Stomach smooth muscle (tissue), 2 donors: ENCODE results near the gene APBB2.

Experiments
- H3K27ac ChIP-seq: one replicate; pipeline ENCODE4 v1.7.0; 2013; ENCODE audit warnings: mild to moderate bottlenecking, low read length, inconsistent platforms
- H3K27me3 ChIP-seq, 2 donors: one replicate each; pipeline ENCODE4 v1.7.0; 2013; ENCODE audit warnings: low read length in 2 of 2; ENCODE audit not compliant: insufficient read depth in 2 of 2, control insufficient read depth in 1 of 2
- H3K36me3 ChIP-seq, 2 donors: one replicate each; pipeline ENCODE4 v1.7.0; 2013; ENCODE audit warnings: low read length in 2 of 2; ENCODE audit not compliant: control insufficient read depth in 2 of 2, insufficient read depth in 2 of 2
- H3K4me1 ChIP-seq: one replicate; pipeline ENCODE4 v1.7.0; 2013; ENCODE audit warnings: low read length; ENCODE audit not compliant: control insufficient read depth, insufficient read depth
- H3K4me3 ChIP-seq, 2 donors: one replicate each; pipeline ENCODE4 v1.7.0; 2013; ENCODE audit warnings: low read length in 2 of 2
- H3K9ac ChIP-seq, 2 donors: one replicate each; pipeline ENCODE4 v1.7.0; 2013; ENCODE audit warnings: low read length in 2 of 2, mild to moderate bottlenecking in 1 of 2
- H3K9me3 ChIP-seq, 2 donors: one replicate each; pipeline ENCODE4 v1.7.0; 2013; ENCODE audit warnings: low read length in 2 of 2; ENCODE audit not compliant: control insufficient read depth in 2 of 2
- donor health status: healthy.
- donor health status: Pancreatic carcinoma.

Gene APBB2

DNA sequence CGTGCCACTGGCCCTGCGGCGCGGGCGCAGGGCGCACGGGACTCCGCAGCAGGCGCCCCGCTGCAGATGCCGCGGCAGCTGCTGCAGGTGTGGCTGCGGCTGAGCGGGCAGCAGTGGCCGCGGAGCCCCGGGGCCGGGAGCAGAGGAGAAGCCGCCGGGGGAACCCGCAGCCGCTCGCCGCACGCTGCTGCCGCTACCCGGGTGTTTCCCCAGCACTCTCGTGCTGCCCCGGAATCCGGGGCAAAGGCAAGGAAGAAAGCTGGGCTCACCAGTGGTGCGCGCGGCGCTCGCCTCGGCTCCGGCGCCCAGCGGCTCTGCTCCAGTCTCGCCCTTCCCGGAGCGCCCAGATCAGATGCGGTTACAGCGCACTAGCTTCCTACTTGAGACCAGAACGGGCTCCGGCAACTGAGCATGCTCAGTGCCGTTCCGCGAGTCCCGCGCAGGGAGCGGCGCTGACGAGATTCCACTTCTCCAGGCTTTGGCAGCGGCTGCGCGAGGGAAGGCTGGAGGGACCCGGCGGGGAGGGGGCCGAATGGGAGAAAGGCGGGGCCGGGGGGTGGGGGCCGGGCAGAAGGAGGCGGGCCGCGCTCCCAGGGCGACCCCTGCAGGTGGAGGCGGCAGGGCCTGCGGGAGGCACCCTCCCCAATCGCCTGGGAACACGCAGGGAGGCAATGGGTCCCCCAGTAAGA is at the start of gene APBB2:
Gene APBB2 (minus strand): TSS at position 407 of the 689 bp plus-strand sequence. CDS start 181,288 bp downstream, outside the sequence.
- peak within 1 kb of the TSS; percentile 18 for H3K27ac ChIP-seq
- peaks cover 16% of the 10 kb centered on the region for H3K4me1 ChIP-seq
- no peaks in the 10 kb centered on the region for H3K27me3 ChIP-seq
- H3K4me3 ChIP-seq = peak within 1 kb of the TSS; percentile 90 to 92
- peak within 1 kb of the TSS; percentile 66 to 72 for H3K9ac ChIP-seq
- H3K36me3 ChIP-seq = no peaks in the 10 kb centered on the region
- no peaks in the 10 kb centered on the region for H3K9me3 ChIP-seq

DNA sequence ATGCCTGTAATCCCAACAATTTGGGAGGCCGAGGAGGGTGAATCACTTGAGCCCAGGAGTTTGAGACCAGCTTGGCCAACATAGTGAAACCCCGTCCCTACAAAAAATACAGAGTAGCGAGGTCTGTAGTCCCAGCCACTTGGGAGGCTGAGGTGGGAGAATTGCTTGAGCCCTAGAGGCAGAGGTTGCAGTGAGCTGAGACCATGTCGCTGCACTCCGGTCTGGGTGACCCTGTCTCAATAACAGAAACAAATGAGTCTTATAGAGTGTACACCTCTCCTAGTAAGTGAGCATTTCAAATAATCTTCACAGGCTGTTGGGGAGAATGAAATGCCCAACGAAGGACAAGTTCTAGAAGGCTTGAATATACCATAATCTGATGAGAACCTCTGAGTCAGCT is 47.9 kb upstream of the APBB2 start:
- H3K4me1 ChIP-seq = peaks cover 4% of the 10 kb centered on the region

DNA sequence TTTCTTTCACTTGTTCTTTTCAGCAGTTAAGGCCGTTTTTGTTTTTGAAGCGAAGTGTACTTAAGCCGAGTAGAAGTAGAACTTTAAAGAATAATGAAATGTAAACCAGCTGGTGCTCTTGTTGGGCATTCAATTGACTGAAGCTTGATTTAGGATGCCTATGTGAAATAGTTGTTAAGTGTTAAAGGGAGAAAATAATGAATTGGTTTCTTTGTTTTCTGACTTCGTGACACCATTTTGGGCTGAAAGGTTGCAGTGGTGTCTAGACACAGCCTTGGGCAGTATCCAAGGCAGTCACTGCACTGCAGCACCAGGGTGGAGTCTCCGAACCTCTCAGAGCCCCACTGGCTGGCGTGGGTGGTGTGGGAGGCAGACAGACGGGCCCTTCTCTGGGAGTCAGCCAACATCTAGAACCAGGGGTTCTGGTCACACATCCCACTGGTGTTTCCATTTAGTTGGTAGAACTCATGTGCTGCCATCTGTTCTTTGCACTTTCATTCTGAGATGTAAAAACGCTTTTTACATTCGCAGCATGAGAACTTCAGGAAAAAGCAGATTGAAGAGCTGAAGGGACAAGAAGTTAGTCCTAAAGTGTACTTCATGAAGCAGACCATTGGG is 45.9 kb upstream of the APBB2 start:
- Histone ChIP-seq H3K9ac (no peak overlapping the region), H3K4me1 (peaks cover 9% of the 10 kb centered on the region), H3K27ac (no peak overlapping the region), H3K36me3 (no peaks in the 10 kb centered on the region), H3K27me3 (peaks cover 14 to 18% of the 10 kb centered on the region in 2 donors), H3K9me3 (no peaks in the 10 kb centered on the region), H3K4me3 (no peak overlapping the region)

More for the DNA sequence above, 47.9 kb upstream of the APBB2 start:
- no peak overlapping the region for H3K27ac ChIP-seq
- no peak overlapping the region for H3K4me3 ChIP-seq
- H3K9ac ChIP-seq = no peak overlapping the region
- H3K27me3 ChIP-seq = peaks cover 5 to 10% of the 10 kb centered on the region in 2 donors
- H3K36me3 ChIP-seq = no peaks in the 10 kb centered on the region
- H3K9me3 ChIP-seq = no peaks in the 10 kb centered on the region

DNA sequence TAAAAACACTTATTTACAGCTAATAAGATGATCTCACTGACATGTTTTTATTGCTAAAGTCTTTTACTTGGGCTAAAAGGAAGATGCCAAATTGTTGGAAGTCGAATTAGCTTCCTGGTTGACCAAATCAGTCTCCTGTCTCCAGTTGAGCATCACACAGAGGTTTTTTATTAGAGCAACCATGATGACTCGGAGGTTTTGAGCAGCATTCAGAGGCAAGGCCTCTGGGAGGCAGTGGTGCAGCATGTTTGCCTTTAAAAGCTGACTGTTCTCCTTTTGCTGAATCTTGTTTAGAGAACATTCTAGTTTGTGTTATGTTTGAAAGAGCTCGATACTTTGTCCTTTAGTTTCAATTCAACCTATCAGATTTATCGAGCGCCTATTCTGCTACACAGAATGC is 44.4 kb upstream of the APBB2 start:
- H3K4me1 ChIP-seq = peaks cover 9% of the 10 kb centered on the region
- H3K9ac ChIP-seq = no peak overlapping the region
- H3K4me3 ChIP-seq = no peak overlapping the region
- no peak overlapping the region for H3K27ac ChIP-seq
- H3K36me3 ChIP-seq = no peaks in the 10 kb centered on the region
- no peaks in the 10 kb centered on the region for H3K9me3 ChIP-seq
- H3K27me3 ChIP-seq = peaks cover 14 to 18% of the 10 kb centered on the region in 2 donors

DNA sequence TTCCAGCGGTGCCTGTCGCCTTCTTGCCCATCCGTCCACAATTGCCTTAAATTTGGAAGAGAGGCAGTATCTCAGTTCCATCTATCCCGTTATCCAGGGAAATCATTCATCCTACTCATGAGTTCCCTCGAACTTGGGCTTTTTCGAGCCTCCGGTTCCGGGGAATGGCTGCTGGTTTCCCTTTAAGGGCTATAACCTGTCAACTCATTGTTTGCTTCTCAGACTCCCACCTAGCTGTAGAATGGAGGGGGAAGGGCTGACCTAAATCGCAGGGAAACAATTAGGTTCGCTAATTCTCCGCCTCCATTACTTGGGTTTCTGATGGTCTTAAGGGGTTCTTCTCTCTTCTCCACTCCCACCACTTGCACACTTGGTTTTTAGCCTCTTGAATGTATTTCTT is 43.6 kb upstream of the APBB2 start:
- Histone ChIP-seq H3K36me3 (no peaks in the 10 kb centered on the region), H3K4me1 (peaks cover 9% of the 10 kb centered on the region), H3K27ac (no peak overlapping the region), H3K4me3 (peak overlapping the region; percentile 41 to 71), H3K27me3 (peaks cover 14 to 18% of the 10 kb centered on the region in 2 donors), H3K9me3 (no peaks in the 10 kb centered on the region), H3K9ac (no peak overlapping the region)

DNA sequence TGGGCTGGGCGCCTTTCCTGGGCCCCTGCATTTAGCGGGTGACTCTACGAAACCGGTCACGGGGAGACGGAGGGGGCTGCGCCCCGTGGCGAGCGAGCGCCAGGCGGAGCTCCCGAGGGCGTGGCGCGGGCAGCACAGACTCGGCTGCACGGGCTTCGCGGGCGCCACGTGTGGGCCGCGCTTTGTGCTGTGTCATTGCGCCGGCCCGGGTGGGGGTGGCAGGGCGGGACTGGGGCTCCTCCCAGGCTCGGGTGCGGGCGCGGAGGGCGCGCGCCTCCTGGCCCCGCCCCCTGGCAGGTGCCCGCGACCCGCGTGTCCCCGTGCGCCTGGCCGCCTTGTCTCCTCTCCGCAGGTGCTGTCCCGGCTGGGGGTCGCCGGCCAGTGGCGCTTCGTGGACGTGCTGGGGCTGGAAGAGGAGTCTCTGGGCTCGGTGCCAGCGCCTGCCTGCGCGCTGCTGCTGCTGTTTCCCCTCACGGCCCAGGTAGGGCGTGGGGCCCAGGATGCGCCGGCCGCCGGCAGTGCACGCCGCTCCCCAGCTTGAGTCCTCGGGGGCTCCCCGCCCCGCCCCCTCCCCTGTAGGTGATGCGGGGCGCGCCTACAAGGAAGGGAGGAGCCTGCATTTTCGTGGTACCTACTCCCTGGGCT is 43.0 kb upstream of the APBB2 start:
- H3K4me1 ChIP-seq = peaks cover 9% of the 10 kb centered on the region
- peak overlapping the region; percentile 41 to 71 for H3K4me3 ChIP-seq
- H3K36me3 ChIP-seq = no peaks in the 10 kb centered on the region
- H3K27ac ChIP-seq = no peak overlapping the region
- peaks cover 14 to 18% of the 10 kb centered on the region in 2 donors for H3K27me3 ChIP-seq
- no peaks in the 10 kb centered on the region for H3K9me3 ChIP-seq
- H3K9ac ChIP-seq = no peak overlapping the region

DNA sequence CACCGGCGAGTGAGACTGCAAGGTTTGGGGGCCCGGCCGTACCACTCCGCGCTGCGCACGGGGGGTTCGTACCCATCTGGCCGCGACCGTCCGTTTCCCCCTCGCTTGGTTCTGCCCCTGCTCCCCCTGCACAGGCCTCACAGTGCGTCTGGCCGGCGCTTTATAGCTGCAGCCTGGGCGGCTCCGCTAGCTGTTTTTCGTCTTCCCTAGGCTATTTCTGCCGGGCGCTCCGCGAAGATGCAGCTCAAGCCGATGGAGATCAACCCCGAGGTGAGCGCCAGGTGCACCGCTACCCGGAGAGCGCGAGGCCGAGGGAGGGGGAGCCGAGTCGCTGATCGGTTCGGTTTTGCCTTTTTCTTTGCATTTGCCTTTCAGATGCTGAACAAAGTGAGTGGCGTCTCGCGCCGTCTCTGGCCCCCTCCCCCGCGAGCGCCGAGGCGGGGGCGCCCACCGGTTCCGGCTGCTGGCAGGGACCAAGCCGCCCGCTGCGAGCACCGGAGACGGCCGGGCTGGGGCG is 42.5 kb upstream of the APBB2 start, which contains the start of gene UCHL1:
Gene UCHL1 (plus strand): TSS at position 189 of the 517 bp plus-strand sequence. CDS start 49 bp downstream, at position 238.
- Histone ChIP-seq H3K4me1 (peaks cover 9% of the 10 kb centered on the region), H3K4me3 (peak within 1 kb of the TSS; percentile 41 to 71), H3K9me3 (no peaks in the 10 kb centered on the region), H3K36me3 (no peaks in the 10 kb centered on the region), H3K27me3 (peaks cover 14 to 18% of the 10 kb centered on the region in 2 donors), H3K9ac (no peak within 1 kb of the TSS), H3K27ac (no peak within 1 kb of the TSS)

DNA sequence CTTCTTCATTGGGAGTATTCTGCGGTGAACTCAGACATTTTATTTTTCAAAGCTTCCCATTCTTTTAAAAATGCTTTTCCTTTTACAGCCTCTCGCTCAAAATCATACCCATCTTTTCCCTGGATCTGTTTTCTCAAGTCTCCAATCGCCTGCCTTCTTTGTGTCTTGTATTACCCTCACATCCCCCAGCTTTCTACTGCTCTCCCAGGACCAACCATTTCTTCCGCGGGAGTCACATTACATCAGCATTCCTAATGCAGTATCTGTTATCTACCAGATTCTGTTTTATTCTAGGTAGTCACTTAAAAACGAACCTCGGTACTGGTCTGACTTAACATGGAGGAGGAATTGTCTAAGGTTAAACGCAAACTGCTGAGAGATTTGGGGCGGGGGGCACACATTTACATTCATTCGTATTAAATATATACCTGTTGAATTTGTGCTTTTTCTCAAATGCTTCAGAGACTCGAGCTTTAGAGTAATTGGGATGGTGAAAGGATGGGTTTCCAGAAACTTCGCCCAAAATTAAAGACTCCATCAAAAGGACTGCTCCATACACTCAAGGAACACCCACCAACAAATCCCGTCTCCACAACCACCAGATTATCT is 41.9 kb upstream of the APBB2 start:
- H3K9ac ChIP-seq = no peak overlapping the region

DNA sequence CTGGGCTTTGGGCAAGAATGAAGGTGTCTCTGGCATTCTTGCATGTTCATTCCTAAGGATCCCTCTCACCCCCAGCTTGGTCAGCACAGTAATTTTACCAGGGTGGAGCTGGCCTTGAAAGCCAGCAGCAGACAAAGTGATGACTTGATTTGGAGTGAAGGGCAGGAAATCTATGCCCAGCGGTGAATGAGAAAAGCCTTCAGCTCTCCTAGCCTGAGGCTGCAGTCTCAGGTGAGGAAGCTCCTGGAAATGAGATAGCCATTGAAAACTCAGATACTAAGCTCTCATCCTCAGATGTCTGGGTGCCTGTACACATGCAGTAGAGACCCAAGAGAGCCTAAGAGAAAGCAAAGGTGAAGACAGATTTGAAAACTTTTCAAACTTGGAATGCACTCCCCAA is 31.6 kb upstream of the APBB2 start:
- Histone ChIP-seq H3K4me3 (no peak overlapping the region), H3K36me3 (no peaks in the 10 kb centered on the region)

More for the DNA sequence above, 41.9 kb upstream of the APBB2 start:
- no peaks in the 10 kb centered on the region for H3K9me3 ChIP-seq
- no peak overlapping the region for H3K27ac ChIP-seq
- no peaks in the 10 kb centered on the region for H3K36me3 ChIP-seq
- peaks cover 9% of the 10 kb centered on the region for H3K4me1 ChIP-seq
- H3K4me3 ChIP-seq = peak overlapping the region; percentile 41 to 71
- H3K27me3 ChIP-seq = peaks cover 14 to 18% of the 10 kb centered on the region in 2 donors

DNA sequence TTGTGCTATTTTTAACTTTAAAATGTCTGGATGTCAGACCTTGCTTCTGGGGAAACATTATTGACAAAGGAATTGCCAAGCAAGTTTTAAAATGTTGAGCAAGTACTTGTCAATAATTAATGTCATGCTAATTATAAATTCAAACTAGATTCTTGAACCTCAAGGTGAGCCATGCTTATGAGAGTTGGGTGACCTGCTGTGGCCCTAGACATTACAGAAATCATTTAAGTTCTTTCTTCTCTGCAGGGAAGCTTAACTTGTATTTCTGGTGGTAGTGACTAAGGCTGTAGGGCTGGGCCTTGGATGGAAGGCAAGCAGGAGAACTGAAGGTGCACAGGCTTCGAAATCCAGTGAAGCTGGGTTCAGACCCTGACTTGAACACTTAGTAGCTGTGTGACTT is 27.6 kb upstream of the APBB2 start:
- Histone ChIP-seq H3K4me3 (no peak overlapping the region), H3K27me3 (peaks cover 0 to 3% of the 10 kb centered on the region in 2 donors), H3K9ac (no peak overlapping the region), H3K27ac (no peak overlapping the region), H3K36me3 (no peaks in the 10 kb centered on the region), H3K9me3 (peaks cover 0 to 3% of the 10 kb centered on the region in 2 donors), H3K4me1 (no peaks in the 10 kb centered on the region)

More for the DNA sequence above, 31.6 kb upstream of the APBB2 start:
- H3K4me1 ChIP-seq = no peaks in the 10 kb centered on the region
- H3K27ac ChIP-seq = no peak overlapping the region
- peaks cover 0 to 3% of the 10 kb centered on the region in 2 donors for H3K27me3 ChIP-seq
- H3K9me3 ChIP-seq = no peaks in the 10 kb centered on the region
- H3K9ac ChIP-seq = no peak overlapping the region
